MCF 10A (cell line): Measurements from ENCODE around the gene MREG. TPM values are rescaled to one million over a fixed set of nuclear protein-coding genes. Genes with fewer than 3 reads are reported as not detected.

Experiments used
- BruUV-seq: library from RNA; stranded (reverse); fragments of 400-500 nt; replicated peaks from 2 replicates; lab custom pipeline; 2021; lab: Mats Ljungman, UMichigan
- CTCF ChIA-PET: fragments of 300-600 bp; sonication (Branson Sonifier 250); formaldehyde crosslinking; extraction: SDS; loops from one replicate; lab custom pipeline; 2021; ENCODE audit warnings: antibody characterized with exemption, inconsistent platforms; lab: Yijun Ruan, JAX
- POLR2A ChIA-PET: fragments of 300-600, 350-650 bp; sonication (Branson Sonifier 250); formaldehyde crosslinking; extraction: SDS; loops from one replicate; lab custom pipeline; 2020; ENCODE audit warnings: antibody characterized with exemption, inconsistent platforms; lab: Yijun Ruan, JAX
- DNase-seq: peaks from one replicate; pipeline ENCODE4 v3.0.0-alpha.2; 2018; ENCODE audit not compliant: unreplicated experiment
- H3K27ac Mint-ChIP-seq: one replicate; pipeline ENCODE4 v1.8.0; 2022; ENCODE audit warnings: mild to moderate bottlenecking, low read depth, mixed read lengths; ENCODE audit not compliant: unreplicated experiment
- H3K27me3 Mint-ChIP-seq: one replicate; pipeline ENCODE4 v1.8.0; 2022; ENCODE audit warnings: mixed read lengths; ENCODE audit not compliant: insufficient read depth, unreplicated experiment
- H3K36me3 Mint-ChIP-seq: one replicate; pipeline ENCODE4 v1.8.0; 2022; ENCODE audit warnings: mild to moderate bottlenecking, moderate library complexity, mixed read lengths; ENCODE audit not compliant: insufficient read depth, unreplicated experiment
- H3K4me1 Mint-ChIP-seq: one replicate; pipeline ENCODE4 v1.8.0; 2022; ENCODE audit warnings: mixed read lengths; ENCODE audit not compliant: insufficient read depth, unreplicated experiment
- H3K4me3 Mint-ChIP-seq: one replicate; pipeline ENCODE4 v1.8.0; 2022; ENCODE audit warnings: mild to moderate bottlenecking, moderate library complexity, mixed read lengths; ENCODE audit not compliant: unreplicated experiment
- H3K9me3 Mint-ChIP-seq: one replicate; pipeline ENCODE4 v1.8.0; 2022; ENCODE audit warnings: mixed read lengths; ENCODE audit not compliant: unreplicated experiment
- CTCF ChIP-seq: fragments of 200-600 bp; IDR thresholded peaks from one replicate; pipeline ENCODE4 v1.8.0; 2022; ENCODE audit warnings: antibody characterized with exemption, mild to moderate bottlenecking; ENCODE audit not compliant: unreplicated experiment
- intact Hi-C: fragments of 100-400 bp; cut with micrococcal nuclease; formaldehyde crosslinking; loops from 2 replicates; pipeline ENCODE4 v1.14.1; 2022
- total RNA-seq: library from RNA; stranded (reverse); gene quantifications from 2 replicates; pipeline ENCODE4 v1.2.3, GENCODE V29; 2022

The MREG gene
- total RNA-seq, 1 experiment from 2014 or later: 10.4 TPM

GRCh38 chr2:215985257-215985656 is 28.1 kb downstream of the MREG start:
- Mint-ChIP-seq H3K9me3 (peaks cover 12% of the 10 kb centered on the region), H3K4me3 (no peak overlapping the region), H3K4me1 (peaks cover 6% of the 10 kb centered on the region), H3K27me3 (no peaks in the 10 kb centered on the region), H3K36me3 (peaks cover 4% of the 10 kb centered on the region), H3K27ac (no peak overlapping the region)
- ChIA-PET CTCF (interaction anchor here (0.6 to 1.7 kb wide), 7 partner anchors 21 to 1117 kb away, joined by 3 to 9 read pairs (median 5); no protein-coding TSS in a partner anchor), POLR2A (interaction anchor here (0.7 to 1.5 kb wide), 5 partner anchors 13 to 27 kb away, joined by 3 to 9 read pairs (median 3); no protein-coding TSS in a partner anchor)
- no TSS peak for BruUV-seq
- intact Hi-C loops: no loop called here
- TF ChIP-seq CTCF: no peak
- DNase-seq: no peak

GRCh38 chr2:215984661-215985060 is 28.7 kb downstream of the MREG start:
- TF ChIP-seq CTCF: no peak
- Mint-ChIP-seq H3K9me3 (peaks cover 10% of the 10 kb centered on the region), H3K4me3 (no peak overlapping the region), H3K27me3 (no peaks in the 10 kb centered on the region), H3K27ac (no peak overlapping the region), H3K4me1 (peaks cover 6% of the 10 kb centered on the region), H3K36me3 (peaks cover 4% of the 10 kb centered on the region)
- no peak for DNase-seq
- ChIA-PET POLR2A (interaction anchor here (0.7 kb wide), 1 partner anchor 150 kb away, joined by 3 read pairs; no protein-coding TSS in a partner anchor), CTCF (interaction anchor here (0.7 to 1.7 kb wide), 5 partner anchors 11 to 39 kb away, joined by 3 to 9 read pairs (median 6); no protein-coding TSS in a partner anchor)
- BruUV-seq: no TSS peak
- intact Hi-C loops: no loop called here

GRCh38 chr2:215983581-215984351 is 29.6 kb downstream of the MREG start:
- no TSS peak for BruUV-seq
- peaks cover 6% of the 10 kb centered on the region for H3K4me1 Mint-ChIP-seq
- ChIA-PET POLR2A (interaction anchor here (0.7 kb wide), 1 partner anchor 151 kb away, joined by 3 read pairs; no protein-coding TSS in a partner anchor), CTCF (interaction anchor here (0.6 to 1.7 kb wide), 5 partner anchors 10 to 39 kb away, joined by 3 to 9 read pairs (median 5); no protein-coding TSS in a partner anchor)
- no peak overlapping the region for H3K4me3 Mint-ChIP-seq
- TF ChIP-seq CTCF: no peak
- peak; percentile 46 for DNase-seq
- no peaks in the 10 kb centered on the region for H3K36me3 Mint-ChIP-seq
- H3K27ac Mint-ChIP-seq: no peak overlapping the region
- peaks cover 10% of the 10 kb centered on the region for H3K9me3 Mint-ChIP-seq
- intact Hi-C loops: no loop called here
- no peaks in the 10 kb centered on the region for H3K27me3 Mint-ChIP-seq

- CTCF ChIA-PET: interaction anchor here (1.0 kb wide), 1 partner anchor 52 kb away, joined by 3 read pairs; no protein-coding TSS in a partner anchor
- no peaks in the 10 kb centered on the region for H3K27me3 Mint-ChIP-seq
- H3K4me3 Mint-ChIP-seq: no peak overlapping the region
- DNase-seq: peak; percentile 98
- H3K36me3 Mint-ChIP-seq: no peaks in the 10 kb centered on the region
- no peak for TF ChIP-seq CTCF
- peaks cover 10% of the 10 kb centered on the region for H3K9me3 Mint-ChIP-seq
- H3K4me1 Mint-ChIP-seq: peaks cover 6% of the 10 kb centered on the region
- BruUV-seq: no TSS peak
- POLR2A ChIA-PET: interaction anchor here (0.7 kb wide), 1 partner anchor 29 kb away, joined by 3 read pairs; no protein-coding TSS in a partner anchor
- H3K27ac Mint-ChIP-seq: no peak overlapping the region
- intact Hi-C loops: no loop called here
Observed at GRCh38 chr2:215982465-215982875, 30.9 kb downstream of the MREG start.
